AG04449 (cell line): ENCODE results near the gene TMEM233.

ENCODE experiments used
- CTCF ChIA-PET: fragments of 350-600 bp; formaldehyde crosslinking; extraction: SDS; loops from one replicate; lab custom pipeline; 2021; ENCODE audit warnings: antibody characterized with exemption; lab: Yijun Ruan, JAX
- POLR2A ChIA-PET: fragments of 400-600, 350-600 bp; formaldehyde crosslinking; extraction: SDS; loops from one replicate; lab custom pipeline; 2020; ENCODE audit warnings: antibody characterized with exemption, inconsistent platforms; lab: Yijun Ruan, JAX
- DNase-seq: peaks from one replicate; pipeline ENCODE4 v3.0.0-alpha.2; 2010; ENCODE audit warnings: low read depth, low spot score
- H3K4me3 ChIP-seq: 2 replicates; pipeline ENCODE4 v1.5.1; 2011; ENCODE audit warnings: low read depth, mild to moderate bottlenecking, control low read depth, low read length
- TF ChIP-seq, protein P1 (sequence below): IDR thresholded peaks from one replicate; pipeline ENCODE4 v1.5.1; 2011; ENCODE audit warnings: mild to moderate bottlenecking, moderate library complexity, low read length, control low read depth, inconsistent platforms; ENCODE audit not compliant: insufficient read depth; ENCODE audit errors: missing control alignments

Gene TMEM233

DNA sequence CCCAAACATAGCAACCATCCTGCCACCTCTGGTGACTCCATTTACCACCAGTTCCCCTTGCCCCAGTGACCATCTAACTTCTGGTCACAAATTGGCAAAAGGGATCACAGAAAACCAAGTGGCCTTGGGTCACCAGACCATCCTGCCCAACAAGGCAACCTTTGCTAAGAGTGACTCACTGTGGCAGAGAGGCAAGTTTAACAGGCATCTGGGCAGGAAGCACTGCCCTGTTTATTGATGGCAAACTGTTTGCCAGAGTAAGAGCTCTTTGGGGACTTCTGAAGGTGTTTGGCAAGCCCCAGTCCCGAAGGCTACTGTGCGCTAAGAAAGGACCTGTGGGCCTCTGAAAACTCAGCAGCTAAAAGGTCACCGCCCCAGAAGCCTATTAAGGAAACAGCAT, 28.2 kb upstream of the TMEM233 start:
- POLR2A ChIA-PET: no interaction called here

DNA sequence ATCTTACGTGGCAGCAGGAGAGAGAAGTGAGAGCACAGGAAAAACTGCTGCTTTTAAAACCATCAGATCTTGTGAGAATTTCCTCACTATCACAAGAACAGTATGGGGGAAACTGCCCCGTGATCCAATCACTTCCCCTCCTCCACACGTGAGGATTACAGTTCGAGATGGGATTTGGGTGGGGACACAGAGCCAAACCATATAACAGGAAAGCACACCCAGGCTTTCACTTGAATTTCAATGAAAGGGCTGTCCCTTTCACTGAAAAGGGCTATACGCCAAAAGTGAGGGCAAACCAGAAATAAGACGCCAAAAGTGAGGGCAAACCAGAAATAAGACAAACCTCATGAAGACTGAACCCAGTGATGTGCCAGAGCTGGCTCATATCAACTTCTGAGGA, 22.8 kb upstream of the TMEM233 start:
- DNase-seq: no peak
- ChIA-PET CTCF (no interaction called here), POLR2A (no interaction called here)
- H3K4me3 ChIP-seq: no peak overlapping the region
- TF ChIP-seq, protein P1, sequence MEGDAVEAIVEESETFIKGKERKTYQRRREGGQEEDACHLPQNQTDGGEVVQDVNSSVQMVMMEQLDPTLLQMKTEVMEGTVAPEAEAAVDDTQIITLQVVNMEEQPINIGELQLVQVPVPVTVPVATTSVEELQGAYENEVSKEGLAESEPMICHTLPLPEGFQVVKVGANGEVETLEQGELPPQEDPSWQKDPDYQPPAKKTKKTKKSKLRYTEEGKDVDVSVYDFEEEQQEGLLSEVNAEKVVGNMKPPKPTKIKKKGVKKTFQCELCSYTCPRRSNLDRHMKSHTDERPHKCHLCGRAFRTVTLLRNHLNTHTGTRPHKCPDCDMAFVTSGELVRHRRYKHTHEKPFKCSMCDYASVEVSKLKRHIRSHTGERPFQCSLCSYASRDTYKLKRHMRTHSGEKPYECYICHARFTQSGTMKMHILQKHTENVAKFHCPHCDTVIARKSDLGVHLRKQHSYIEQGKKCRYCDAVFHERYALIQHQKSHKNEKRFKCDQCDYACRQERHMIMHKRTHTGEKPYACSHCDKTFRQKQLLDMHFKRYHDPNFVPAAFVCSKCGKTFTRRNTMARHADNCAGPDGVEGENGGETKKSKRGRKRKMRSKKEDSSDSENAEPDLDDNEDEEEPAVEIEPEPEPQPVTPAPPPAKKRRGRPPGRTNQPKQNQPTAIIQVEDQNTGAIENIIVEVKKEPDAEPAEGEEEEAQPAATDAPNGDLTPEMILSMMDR: no peak

More for the DNA sequence above, 28.2 kb upstream of the TMEM233 start:
- TF ChIP-seq, protein P1: no peak
- CTCF ChIA-PET: no interaction called here
- no peak overlapping the region for H3K4me3 ChIP-seq
- no peak for DNase-seq

- ChIA-PET POLR2A (no interaction called here), CTCF (no interaction called here)
- no peak overlapping the region for H3K4me3 ChIP-seq
- DNase-seq: no peak
- TF ChIP-seq, protein P1: no peak
Measured at GRCh38 chr12:119573086-119573485, 20.5 kb upstream of the TMEM233 start.

DNA sequence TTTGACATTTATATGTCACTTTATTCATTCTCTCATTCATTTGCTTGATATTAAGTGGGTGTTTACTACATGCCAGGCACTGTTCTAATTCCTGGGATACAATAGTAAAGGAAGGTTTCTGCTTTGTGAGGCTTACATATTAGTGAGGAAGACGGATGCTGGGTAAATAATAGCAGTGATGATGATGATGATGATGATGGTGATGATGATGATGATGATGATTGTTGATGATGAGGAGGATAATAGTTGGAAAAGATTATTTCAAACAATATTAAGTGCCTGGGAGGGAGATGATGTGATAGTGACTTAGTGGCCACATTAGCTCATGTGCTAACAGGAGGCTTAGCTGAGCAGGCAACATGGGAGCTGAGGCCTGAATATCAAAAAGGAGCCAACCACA, 19.3 kb upstream of the TMEM233 start:
- ChIA-PET CTCF (no interaction called here), POLR2A (no interaction called here)
- DNase-seq: no peak
- H3K4me3 ChIP-seq: no peak overlapping the region
- TF ChIP-seq, protein P1: no peak

- DNase-seq: no peak
- ChIA-PET POLR2A (no interaction called here), CTCF (no interaction called here)
- TF ChIP-seq, protein P1: no peak
- no peak overlapping the region for H3K4me3 ChIP-seq
Measured at GRCh38 chr12:119576118-119576810, 17.3 kb upstream of the TMEM233 start.

DNA sequence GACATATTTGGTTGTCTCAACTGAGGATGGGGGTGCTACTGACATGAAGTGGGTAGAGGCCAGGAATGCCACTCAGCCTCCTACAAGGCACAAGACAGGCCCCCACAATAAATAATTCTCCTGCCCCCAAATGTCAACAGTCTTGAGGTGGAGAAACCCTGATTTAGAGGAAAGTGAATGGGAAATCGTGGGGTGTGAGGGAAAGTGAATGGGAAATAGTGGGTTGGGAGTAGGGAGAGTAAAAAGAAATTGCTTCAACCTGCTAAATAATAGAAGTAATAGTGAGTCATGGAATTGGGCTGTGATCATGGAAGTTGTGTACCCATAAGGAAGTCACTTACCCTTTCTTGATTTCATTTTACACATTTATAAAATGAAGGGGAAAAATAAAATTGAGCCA, 16.7 kb upstream of the TMEM233 start:
- POLR2A ChIA-PET: no interaction called here
- CTCF ChIA-PET: no interaction called here
- no peak overlapping the region for H3K4me3 ChIP-seq
- TF ChIP-seq, protein P1: no peak
- DNase-seq: no peak
